Motor neuron (in vitro differentiated cells): ENCODE results near the gene HERPUD1. TPM values are rescaled to one million over a fixed set of nuclear protein-coding genes. Genes with fewer than 3 reads are reported as not detected.

Experiments
- ATAC-seq, 8 experiments: fragments of 200-7000 bp; cut with Tn5 transposase; replicated peaks in 6 of 8; 2 replicates each; pipeline ENCODE4 v1.8.0; 2021; ENCODE audit warnings: mild to moderate bottlenecking in 8 of 8, moderate library complexity in 8 of 8
- H3K27ac ChIP-seq, 2 donors: fragments of 250-450 bp; sonication (Bioruptor Pico); 2 replicates each; pipeline ENCODE4 v1.9.0; 2021; ENCODE audit warnings: antibody characterized with exemption in 2 of 2, mild to moderate bottlenecking in 2 of 2, moderate library complexity in 1 of 2
- H3K4me1 ChIP-seq, 2 donors: fragments of 250-450 bp; sonication (Bioruptor Pico); replicated peaks in 1 of 2; 2 replicates each; pipeline ENCODE4 v1.6.1; 2021; ENCODE audit warnings: antibody characterized with exemption in 2 of 2, mild to moderate bottlenecking in 2 of 2, moderate library complexity in 1 of 2
- H3K4me3 ChIP-seq, 5 donors: fragments of 250-450 bp; sonication (Bioruptor Pico); 2 replicates each; pipeline ENCODE4 v1.9.0; 2021; ENCODE audit warnings: antibody characterized with exemption in 5 of 5, mild to moderate bottlenecking in 5 of 5, moderate library complexity in 4 of 5
- WGBS, 10 experiments: fragments of 450-650 bp; shearing (Covaris generic); methylation state at CpG; one replicate each; pipeline ENCODE4 v1.0.0; 2022; 5-methylcytosine and 5-hydroxymethylcytosine counted together
- in situ Hi-C, 9 experiments: fragments of 400-800 bp; cut with MboI; loops; one replicate each; pipeline ENCODE4 v1.15.0; 2021; ENCODE audit warnings: low sequenced_read_pairs in 9 of 9, low pct_unique_long_range_greater_than_20kb in 2 of 9; ENCODE audit not compliant: unreplicated experiment in 9 of 9
- total RNA-seq, 8 experiments: library from RNA; unstranded; fragments of 300-600 nt; gene quantifications; 2 replicates each; pipeline versions ENCODE4 v1.2.3 to v1.2.4, GENCODE V29; 2022

The HERPUD1 gene
- total RNA-seq, 8 experiments from 2014 or later: 53.4 to 218 (median 119) TPM

DNA sequence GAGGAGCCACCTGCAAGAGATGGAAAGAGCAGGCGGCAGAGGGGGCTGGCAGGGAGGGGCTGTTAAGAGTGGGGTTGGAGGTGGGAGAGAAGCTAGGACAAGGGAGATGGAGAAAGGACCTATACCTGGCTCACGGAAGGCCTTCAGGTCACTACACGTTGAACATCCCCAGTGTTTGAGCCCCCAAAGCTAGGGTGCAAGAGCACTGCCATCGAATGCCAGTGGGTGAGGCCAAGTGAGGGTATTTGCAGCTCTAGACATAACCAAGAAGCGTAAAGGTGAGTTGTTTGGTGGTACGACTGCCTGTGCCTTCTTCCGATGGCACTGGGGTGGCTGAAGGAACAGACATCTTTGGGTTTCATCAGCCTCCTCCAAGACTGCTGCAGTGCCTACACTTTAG is 17.0 kb upstream of the HERPUD1 start:
- 93 to 100% (median 100%) methylated on average over 1 to 3 of the region's 7 CpGs; no CpG with 5 or more reads in 5 of the 10 experiments for WGBS, 10 experiments
- Histone ChIP-seq H3K27ac (no peak overlapping the region), H3K4me3 (no peak overlapping the region), H3K4me1 (peaks cover 18 to 27% of the 10 kb centered on the region in 2 donors)
- no peak for ATAC-seq
- in situ Hi-C loops: no loop called here

DNA sequence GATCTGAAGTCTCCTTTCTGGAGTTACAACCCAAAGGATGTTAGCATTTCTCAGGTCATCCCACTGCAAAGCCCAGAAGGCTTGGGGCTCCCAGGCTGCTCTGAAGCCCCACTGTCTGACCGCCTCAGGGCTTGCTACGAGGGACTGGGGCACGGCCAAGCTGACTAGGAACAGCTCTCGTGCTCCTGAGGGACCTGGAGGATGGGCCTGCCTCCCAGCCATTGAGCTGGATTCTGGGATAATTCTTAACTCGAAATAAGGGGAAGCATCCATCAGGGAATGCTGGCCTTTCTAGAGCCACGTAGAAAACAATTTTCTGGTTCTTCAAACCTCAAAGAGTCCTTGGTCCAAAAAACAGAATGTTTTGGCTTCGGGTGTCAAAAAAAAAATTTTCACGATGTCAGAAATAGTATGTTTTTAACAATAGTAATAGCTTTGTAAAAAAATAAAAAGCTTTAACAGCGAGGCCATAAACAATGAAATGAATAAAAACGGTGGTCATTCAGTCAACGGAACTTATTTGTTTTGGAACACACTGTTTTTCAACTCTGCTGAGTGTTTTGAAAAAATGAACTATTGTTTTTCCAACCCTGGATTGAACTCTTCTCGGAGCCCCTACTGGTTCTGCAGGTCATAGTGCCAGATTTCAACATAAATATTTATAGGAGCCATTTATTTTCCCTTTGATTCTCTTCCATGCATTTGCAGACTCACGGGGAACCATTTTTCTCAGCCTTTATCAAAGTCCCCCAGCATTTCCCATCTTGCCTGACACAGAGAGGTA is 16.4 kb upstream of the HERPUD1 start:
- no peak for ATAC-seq
- Histone ChIP-seq H3K4me1 (peaks cover 14 to 23% of the 10 kb centered on the region in 2 donors), H3K27ac (no peak overlapping the region), H3K4me3 (no peak overlapping the region)
- 50 to 83% (median 71%) methylated on average over 4 to 11 of the region's 13 CpGs for WGBS, 10 experiments
- in situ Hi-C loops: no loop called here

DNA sequence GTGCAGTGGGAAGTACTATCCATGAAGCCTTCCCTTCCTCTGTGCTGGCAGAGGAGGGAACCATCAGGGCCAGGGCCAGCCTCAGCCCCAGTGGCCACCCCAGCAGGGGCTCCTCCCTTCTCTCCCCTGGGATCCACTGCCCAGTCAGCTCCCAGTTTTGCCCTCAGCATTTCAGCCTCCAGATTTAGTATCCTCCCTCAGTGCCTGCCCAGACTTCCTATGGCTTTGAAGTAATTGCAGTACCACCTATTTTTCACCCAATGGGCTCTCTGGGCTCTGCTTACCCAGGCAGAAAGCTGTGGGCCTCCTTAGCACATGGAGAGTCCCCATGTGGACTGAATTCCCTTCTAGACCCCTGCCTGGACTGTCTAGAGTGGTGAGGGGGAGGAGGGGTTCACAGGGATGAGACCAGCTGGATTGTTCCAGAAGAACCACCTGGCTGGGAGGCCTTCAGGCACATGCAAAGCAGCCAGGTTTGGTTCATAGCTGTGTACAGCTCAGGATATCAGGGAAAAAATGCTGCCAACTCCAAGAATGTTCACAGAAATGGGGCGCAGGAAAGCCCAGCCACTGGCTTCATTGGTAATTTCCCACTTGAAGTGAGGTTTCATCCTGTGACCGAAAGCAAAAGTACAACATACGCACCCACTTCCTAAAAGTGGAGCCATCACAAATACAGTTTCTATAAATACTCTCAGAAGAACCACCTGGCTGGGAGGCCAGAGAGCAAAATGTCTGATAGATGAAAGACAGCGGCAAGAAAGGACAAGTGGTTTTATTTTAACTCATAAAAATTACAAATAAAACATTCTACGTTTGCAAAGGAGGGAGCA is 15.2 kb upstream of the HERPUD1 start:
- peak in 1 of 8 experiments; percentile 59 for ATAC-seq
- 38 to 100% (median 87%) methylated on average over 1 to 5 of the region's 5 CpGs; no CpG with 5 or more reads in 1 of the 10 experiments for WGBS, 10 experiments
- in situ Hi-C loops: no loop called here
- Histone ChIP-seq H3K4me1 (peaks cover 13 to 20% of the 10 kb centered on the region in 2 donors), H3K4me3 (no peak overlapping the region), H3K27ac (no peak overlapping the region)

DNA sequence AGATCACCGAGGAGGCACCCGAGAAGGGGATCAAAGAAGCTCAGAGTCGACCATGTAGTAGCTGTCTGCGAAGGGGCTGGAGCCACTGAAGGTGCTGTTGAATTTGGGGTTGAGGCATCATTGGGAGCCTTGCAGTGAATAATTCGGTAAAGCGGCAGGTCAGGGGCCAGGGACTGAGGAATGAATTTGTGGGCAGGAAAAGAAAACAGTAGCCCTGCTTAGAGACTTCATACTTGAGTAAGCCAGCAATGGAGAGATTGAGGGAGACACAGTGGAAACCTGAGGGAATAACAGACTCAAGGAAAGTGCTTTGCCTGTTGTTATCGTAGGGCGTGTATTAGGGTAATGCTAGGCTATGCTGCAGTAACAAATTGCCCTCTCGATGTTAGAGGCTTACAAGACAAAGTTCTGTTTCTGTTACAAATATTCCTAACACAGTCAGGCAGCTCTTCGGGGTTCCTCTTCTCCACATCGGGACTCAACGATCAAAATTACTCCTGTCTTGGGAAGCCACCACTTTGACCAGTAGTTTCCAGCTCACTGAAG is 13.4 kb upstream of the HERPUD1 start:
- H3K27ac ChIP-seq: no peak overlapping the region
- peaks cover 6 to 8% of the 10 kb centered on the region in 2 donors for H3K4me1 ChIP-seq
- 60 to 96% (median 83%) methylated on average over 1 to 12 of the region's 12 CpGs for WGBS, 10 experiments
- in situ Hi-C loops: no loop called here
- H3K4me3 ChIP-seq: no peak overlapping the region
- no peak for ATAC-seq

DNA sequence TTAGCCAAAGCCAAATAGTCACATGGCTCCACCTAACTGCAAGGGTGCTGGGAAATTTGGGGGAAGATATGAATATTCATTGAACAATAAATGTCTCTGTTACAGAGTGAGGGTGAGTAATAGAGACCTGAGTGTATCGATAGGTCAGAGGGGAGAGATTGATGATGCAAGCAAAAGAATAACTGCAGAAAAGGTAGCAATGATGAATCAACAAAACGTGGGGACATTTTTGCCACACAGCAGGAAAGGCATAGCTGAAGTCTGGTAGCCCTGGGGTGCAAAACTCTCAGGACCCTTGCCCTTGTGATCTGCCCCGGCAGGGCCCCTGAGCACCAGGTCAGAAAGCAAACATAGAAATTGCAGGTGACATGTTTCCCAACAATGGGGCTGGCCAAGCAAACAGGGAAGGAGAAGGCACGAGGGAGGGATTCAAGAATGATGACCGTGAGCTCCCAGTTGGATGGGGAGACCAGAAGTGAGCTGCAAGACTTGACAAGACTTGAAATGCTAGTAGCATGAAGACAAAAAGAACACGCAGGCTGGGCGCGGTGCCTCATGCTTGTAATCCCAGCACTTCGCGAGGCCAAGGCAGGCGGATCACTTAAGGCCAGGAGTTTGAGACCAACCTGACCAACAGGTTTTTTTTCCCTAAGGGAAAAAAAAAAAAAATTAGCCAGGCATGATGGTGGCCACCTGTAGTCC is 12.7 kb upstream of the HERPUD1 start:
- WGBS, 10 experiments: 21 to 97% (median 74%) methylated on average over 1 to 11 of the region's 11 CpGs; no CpG with 5 or more reads in 1 of the 10 experiments
- peaks cover 6 to 8% of the 10 kb centered on the region in 2 donors for H3K4me1 ChIP-seq
- in situ Hi-C loops: no loop called here
- ATAC-seq: peak in 5 of 8 experiments; percentile 38 to 57 (median 44)
- no peak overlapping the region for H3K27ac ChIP-seq
- no peak overlapping the region for H3K4me3 ChIP-seq

DNA sequence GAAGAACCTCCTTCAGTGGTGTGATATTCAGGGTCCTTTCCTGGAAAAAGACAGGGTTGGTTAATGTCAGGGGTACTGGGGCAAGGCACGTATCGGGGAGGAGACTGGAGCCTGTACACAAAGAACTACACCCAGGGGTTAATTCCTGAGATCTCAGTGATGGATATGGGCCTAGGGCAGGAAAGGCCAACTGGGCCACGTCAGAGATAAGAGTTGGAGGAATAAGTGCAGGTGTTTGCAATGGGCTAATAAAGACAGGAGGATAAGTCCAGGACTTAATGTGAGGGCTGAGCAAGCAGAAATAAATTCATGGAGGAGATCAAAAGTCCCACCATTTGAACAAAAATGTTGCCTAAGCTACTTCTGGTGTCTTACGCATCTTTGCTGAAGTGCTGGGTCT is 10.4 kb upstream of the HERPUD1 start:
- Histone ChIP-seq H3K4me3 (no peak overlapping the region), H3K27ac (no peak overlapping the region), H3K4me1 (no peaks in the 10 kb centered on the region)
- in situ Hi-C loops: no loop called here
- 53 to 100% (median 83%) methylated on average over 1 to 4 of the region's 4 CpGs; no CpG with 5 or more reads in 4 of the 10 experiments for WGBS, 10 experiments
- ATAC-seq: no peak

DNA sequence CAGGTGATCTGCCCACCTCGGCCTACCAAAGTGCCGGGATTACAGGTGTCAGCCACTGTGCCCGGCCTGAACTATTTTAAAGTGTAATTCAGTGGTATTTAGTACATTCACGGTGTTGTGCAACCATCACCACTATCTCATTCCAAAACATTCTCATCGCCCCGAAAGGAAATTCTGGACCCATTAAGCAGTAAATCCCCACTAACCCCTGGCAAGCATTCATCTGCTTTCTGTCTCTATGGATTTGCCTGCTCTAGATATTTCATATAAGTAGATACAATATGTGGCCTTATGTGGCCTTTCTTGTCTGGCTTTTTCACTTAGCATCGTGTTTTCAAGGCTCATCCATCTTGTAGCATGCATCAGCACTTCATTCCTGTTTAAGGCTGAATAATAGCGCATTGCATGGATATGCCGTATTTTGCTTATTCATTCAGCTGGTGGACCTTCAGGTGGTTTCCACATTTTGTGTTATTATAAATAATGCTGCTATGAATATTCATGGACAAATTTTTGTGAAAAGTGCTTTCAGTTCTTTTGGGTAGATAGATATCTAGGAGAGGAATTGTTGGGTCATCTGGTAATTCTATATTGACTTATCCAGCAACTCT is 8.4 kb upstream of the HERPUD1 start:
- in situ Hi-C loops: no loop called here
- ATAC-seq: peak in 3 of 8 experiments; percentile 45 to 89 (median 61)
- 43 to 93% (median 86%) methylated on average over 2 to 9 of the region's 9 CpGs; no CpG with 5 or more reads in 1 of the 10 experiments for WGBS, 10 experiments

DNA sequence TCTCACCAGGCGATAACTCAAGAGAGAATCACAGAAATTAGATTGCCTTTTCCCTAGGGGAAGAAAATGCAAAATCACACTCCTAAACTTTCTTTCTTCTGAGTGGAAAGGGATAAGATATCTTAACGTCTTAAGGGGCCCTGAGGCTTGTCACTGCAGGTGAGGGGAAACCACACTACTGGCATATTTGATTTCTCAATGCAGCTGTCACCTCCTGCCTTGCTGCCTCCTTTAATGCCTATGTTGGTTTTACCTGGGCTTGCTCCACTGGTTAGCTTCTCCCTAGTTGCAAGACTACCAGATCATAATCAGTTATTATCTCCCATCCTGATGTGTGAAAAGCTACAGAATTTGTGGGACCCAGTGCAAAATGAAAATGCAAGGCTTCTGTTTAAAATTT is 4.5 kb upstream of the HERPUD1 start:
- WGBS, 10 experiments: 17 to 100% (median 70%) methylated on average over 1 to 2 of the region's 2 CpGs; no CpG with 5 or more reads in 6 of the 10 experiments
- ATAC-seq: no peak
- in situ Hi-C loops: no loop called here
- Histone ChIP-seq H3K4me1 (peaks cover 11 to 15% of the 10 kb centered on the region in 2 donors), H3K27ac (no peak overlapping the region), H3K4me3 (no peak overlapping the region)

More for the DNA sequence above, 8.4 kb upstream of the HERPUD1 start:
- no peaks in the 10 kb centered on the region for H3K4me1 ChIP-seq
- no peak overlapping the region for H3K27ac ChIP-seq
- H3K4me3 ChIP-seq: no peak overlapping the region

DNA sequence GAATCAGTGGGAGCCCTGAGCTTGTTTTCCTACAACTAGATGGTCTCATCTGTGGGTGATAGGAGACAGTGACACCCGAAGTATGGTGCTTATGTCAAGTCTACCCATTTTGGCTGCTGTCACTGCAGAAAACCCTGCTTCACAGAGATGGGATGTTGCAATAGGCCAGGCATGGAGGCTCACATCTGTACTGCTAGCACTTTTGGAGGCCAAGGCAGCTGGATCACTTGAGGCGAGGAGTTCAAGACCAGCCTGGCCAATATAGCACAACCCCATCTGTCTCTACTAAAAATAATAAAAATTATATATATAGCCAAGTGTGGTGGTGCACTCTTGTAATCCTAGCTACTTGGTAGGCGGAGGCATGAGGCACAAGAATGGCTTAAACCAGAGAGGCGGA is 2.3 kb upstream of the HERPUD1 start:
- Histone ChIP-seq H3K4me3 (no peak overlapping the region), H3K27ac (no peak overlapping the region), H3K4me1 (peaks cover 11 to 15% of the 10 kb centered on the region in 2 donors)
- ATAC-seq: no peak
- WGBS, 10 experiments: 60 to 100% (median 95%) methylated on average over 1 to 3 of the region's 4 CpGs; no CpG with 5 or more reads in 4 of the 10 experiments
- in situ Hi-C loops: no loop called here

DNA sequence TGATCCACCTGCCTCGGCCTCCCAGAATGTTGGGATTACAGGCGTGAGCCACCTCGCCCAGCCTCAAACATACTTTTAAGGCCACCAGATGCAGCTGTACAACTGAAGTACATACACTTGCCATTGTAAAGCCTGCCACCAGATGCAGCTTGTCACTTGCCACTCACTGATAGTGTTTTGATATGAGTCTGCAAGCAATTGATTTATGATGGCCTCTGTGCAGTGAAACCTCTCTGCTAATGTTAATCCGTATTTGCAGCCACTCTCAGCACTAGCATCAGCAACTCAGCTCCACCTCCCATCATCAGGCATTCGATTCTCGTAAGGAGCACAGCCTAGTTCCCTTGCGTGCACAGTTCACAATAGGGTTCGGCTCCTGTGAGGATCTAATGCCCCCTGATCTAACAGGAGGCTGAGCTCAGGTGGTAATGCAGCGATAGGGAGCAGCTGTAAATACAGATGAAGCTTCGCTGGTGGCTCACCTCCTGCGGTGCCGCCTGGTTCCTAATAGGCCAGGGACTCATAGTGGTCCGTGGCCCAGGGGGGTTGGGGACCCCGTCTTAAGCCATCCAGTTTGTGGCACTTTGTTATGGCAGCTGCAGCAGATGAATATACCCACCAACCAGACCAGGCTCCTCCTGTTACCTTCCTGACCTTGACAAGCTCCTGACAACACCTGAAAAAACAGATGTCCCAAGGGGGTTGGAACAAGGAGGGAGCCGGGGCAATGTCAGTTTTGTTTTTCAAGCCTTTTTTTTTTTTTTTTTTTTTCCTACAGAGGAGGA is 1.3 kb upstream of the HERPUD1 start:
- no peak overlapping the region for H3K4me3 ChIP-seq
- H3K27ac ChIP-seq: peak overlapping the region; percentile 98
- in situ Hi-C loops: no loop called here
- WGBS, 10 experiments: 60 to 100% (median 84%) methylated on average over 1 to 11 of the region's 15 CpGs; no CpG with 5 or more reads in 2 of the 10 experiments
- H3K4me1 ChIP-seq: peaks cover 11 to 15% of the 10 kb centered on the region in 2 donors
- peak in 2 of 8 experiments; percentile 2 to 12 for ATAC-seq

DNA sequence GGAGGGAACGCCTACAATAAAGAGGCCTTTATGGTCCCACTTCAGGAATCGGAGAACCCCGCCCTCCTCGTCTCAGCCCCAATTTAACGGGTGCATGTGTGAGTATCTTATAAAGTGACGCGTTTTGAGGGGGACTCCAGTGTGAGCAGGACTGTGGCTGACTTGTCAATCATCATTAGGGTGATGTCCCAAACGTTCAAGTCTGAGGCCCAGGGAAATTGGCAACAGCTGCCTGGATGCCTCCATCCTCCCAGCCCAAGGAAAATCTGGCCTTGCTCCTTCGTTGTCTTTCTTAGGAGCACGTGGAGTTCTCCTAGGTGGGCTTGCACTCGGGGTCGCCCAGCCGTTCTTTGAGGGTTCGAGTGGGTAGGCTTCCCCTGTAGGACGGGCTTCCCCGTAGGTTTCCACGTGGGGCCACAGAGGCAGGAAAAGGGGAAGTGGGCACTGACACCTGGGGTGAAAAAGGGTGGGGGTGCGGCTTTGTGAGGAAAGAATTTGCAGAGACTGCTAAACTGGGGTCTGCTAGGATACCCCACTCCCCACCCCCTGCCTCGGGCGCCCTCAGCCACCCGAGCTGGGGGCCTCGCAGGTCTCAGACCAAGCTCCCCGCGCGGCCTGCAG is 561 bp upstream of the HERPUD1 start:
- peaks cover 11 to 15% of the 10 kb centered on the region in 2 donors for H3K4me1 ChIP-seq
- H3K4me3 ChIP-seq: peak overlapping the region; percentile 68 to 93 (median 86)
- peak in 2 of 8 experiments; percentile 0 to 2 for ATAC-seq
- in situ Hi-C loops: no loop called here
- peak overlapping the region; percentile 98 for H3K27ac ChIP-seq
- WGBS, 10 experiments: 8 to 100% (median 31%) methylated on average over 1 to 7 of the region's 25 CpGs; no CpG with 5 or more reads in 2 of the 10 experiments
